Sigmoid colon (tissue), 7 donors: ENCODE results near the gene SSC5D. TPM values are rescaled to one million over a fixed set of nuclear protein-coding genes. Genes with fewer than 3 reads are reported as not detected.

ENCODE experiments used
- DNase-seq: peaks from one replicate; pipeline ENCODE4 v3.0.0-alpha.2; 2019
- H3K27ac ChIP-seq, 4 donors: fragments of 200-600 bp; sonication (generic); one replicate each; pipeline ENCODE4 v1.5.1; 2016 to 2019; ENCODE audit warnings: mild to moderate bottlenecking in 1 of 4
- H3K27me3 ChIP-seq, 3 donors: fragments of 200-600 bp; sonication (generic); one replicate each; pipeline ENCODE4 v1.5.1; 2019; ENCODE audit warnings: mild to moderate bottlenecking in 1 of 3
- H3K36me3 ChIP-seq, 4 donors: fragments of 200-600 bp; sonication (generic); one replicate each; pipeline ENCODE4 v1.5.1; 2016 to 2019
- H3K4me1 ChIP-seq, 4 donors: fragments of 200-600 bp; sonication (generic); one replicate each; pipeline ENCODE4 v1.5.1; 2017 to 2019
- H3K4me3 ChIP-seq, 4 donors: fragments of 200-600 bp; sonication (generic); one replicate each; pipeline ENCODE4 v1.5.1; 2017 to 2019; ENCODE audit warnings: mild to moderate bottlenecking in 2 of 4, moderate library complexity in 1 of 4
- H3K9me3 ChIP-seq, 4 donors: fragments of 200-600 bp in 3 of 4; sonication (generic) in 3 of 4; one replicate each; pipeline versions ENCODE4 v1.5.1 to v1.6.1; 2013 to 2019
- EP300 ChIP-seq, 4 donors: sonication (generic); formaldehyde crosslinking; IDR thresholded peaks; one replicate each; pipeline ENCODE4 v1.6.1; 2017; ENCODE audit warnings: antibody characterized with exemption in 4 of 4
- POLR2A ChIP-seq, 2 donors: fragments of 450-650 bp; IDR thresholded peaks; one replicate each; pipeline ENCODE4 v1.6.1; 2016; ENCODE audit warnings: antibody characterized with exemption in 2 of 2, mild to moderate bottlenecking in 2 of 2, moderate library complexity in 2 of 2
- POLR2AphosphoS5 ChIP-seq, 4 donors: sonication (generic); formaldehyde crosslinking; IDR thresholded peaks; one replicate each; pipeline ENCODE4 v1.6.1; 2017; ENCODE audit warnings: antibody characterized with exemption in 4 of 4
- WGBS, 2 donors: extraction: QIAGEN DNeasy Blood & Tissue Kit; methylation state at CpG; one replicate each; pipeline ENCODE4 v1.1.7; 2013; 5-methylcytosine and 5-hydroxymethylcytosine counted together
- intact Hi-C: fragments of 100-400 bp; cut with DNase I; formaldehyde crosslinking; loops from one replicate; pipeline ENCODE4 v1.15.1; 2023
- polyA plus RNA-seq, 3 donors: library from polyadenylated mRNA; stranded (reverse); fragments of 200-250 nt; gene quantifications; one replicate each; pipeline ENCODE4 v1.2.3, GENCODE V29; 2013
- total RNA-seq, 4 donors: library from RNA; depleted of rRNA; stranded (reverse); fragments of >200 nt; gene quantifications; one replicate each; pipeline ENCODE4 v1.1.0, GENCODE V29; 2016
- TF ChIP-seq, protein P1 (sequence below), 4 experiments: fragments of 450-650 bp in 3 of 4; fragments of 200-600 bp in 1 of 4; IDR thresholded peaks; one replicate each; pipeline ENCODE4 v1.5.1; 2016 to 2019; ENCODE audit warnings: antibody characterized with exemption in 4 of 4, mild to moderate bottlenecking in 3 of 4, moderate library complexity in 2 of 4
- donor health status: healthy with polysubstance abuse.
- donor health status: Bipolar disorder and iron deficiency.
- donor health status: healthy.

The SSC5D gene
- total and polyA plus RNA-seq, 7 donors: 1.2 to 66.7 (median 14.4) TPM; not detected in 1

DNA sequence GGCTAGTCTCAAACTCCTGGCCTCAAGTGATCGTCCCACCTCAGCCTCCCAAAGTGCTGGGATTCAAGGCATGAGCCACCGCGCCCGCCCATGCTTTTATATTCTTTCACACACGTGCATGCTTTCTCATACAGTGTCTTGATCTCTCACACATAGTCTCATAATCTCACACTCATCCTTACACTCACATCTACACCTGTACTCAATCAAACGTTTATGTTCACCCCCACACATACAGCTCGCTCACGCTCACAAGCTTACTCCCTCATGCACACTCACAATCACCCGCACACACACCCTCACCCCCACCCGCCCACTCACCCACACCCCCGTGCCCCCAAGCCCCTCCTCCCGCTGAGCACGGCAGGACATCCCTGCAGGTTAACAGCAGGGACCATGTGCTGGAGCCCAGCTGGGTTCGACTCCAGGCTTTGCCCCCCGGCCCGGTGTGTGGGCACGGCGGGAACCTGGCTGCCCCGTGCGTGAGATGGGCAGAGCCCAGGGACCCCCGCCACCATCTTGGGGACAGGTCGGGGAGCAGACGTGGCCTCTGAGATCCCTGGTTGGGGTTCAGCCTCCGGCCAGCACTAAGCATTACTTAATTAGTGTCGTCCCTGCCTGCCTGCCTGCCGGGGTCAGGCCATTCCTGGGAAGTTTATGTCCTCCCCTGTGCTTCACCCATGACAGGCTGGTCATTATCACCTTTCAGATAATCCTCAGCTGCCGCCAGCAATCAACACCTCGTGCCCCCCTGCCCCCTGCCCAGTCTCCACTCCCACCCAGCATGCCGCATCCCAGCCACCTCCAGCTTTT lies 37.3 kb downstream of the SSC5D start:
- no peaks in the 10 kb centered on the region for H3K9me3 ChIP-seq
- H3K36me3 ChIP-seq: no peaks in the 10 kb centered on the region
- TF ChIP-seq, protein P1, sequence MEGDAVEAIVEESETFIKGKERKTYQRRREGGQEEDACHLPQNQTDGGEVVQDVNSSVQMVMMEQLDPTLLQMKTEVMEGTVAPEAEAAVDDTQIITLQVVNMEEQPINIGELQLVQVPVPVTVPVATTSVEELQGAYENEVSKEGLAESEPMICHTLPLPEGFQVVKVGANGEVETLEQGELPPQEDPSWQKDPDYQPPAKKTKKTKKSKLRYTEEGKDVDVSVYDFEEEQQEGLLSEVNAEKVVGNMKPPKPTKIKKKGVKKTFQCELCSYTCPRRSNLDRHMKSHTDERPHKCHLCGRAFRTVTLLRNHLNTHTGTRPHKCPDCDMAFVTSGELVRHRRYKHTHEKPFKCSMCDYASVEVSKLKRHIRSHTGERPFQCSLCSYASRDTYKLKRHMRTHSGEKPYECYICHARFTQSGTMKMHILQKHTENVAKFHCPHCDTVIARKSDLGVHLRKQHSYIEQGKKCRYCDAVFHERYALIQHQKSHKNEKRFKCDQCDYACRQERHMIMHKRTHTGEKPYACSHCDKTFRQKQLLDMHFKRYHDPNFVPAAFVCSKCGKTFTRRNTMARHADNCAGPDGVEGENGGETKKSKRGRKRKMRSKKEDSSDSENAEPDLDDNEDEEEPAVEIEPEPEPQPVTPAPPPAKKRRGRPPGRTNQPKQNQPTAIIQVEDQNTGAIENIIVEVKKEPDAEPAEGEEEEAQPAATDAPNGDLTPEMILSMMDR (IDR thresholded peaks at IDR 0.05): no peak
- no peak for TF ChIP-seq EP300 (IDR thresholded peaks at IDR 0.05)
- TF ChIP-seq POLR2AphosphoS5 (IDR thresholded peaks at IDR 0.05): no peak
- TF ChIP-seq POLR2A (IDR thresholded peaks at IDR 0.05): no peak
- H3K4me1 ChIP-seq: peaks cover 0 to 18% (median 12%) of the 10 kb centered on the region in 4 donors
- intact Hi-C loops: no loop called here
- 57 to 66% methylated on average over 29 of the region's 29 CpGs for WGBS, 2 donors
- DNase-seq: no peak
- H3K27ac ChIP-seq: no peak overlapping the region
- no peak overlapping the region for H3K4me3 ChIP-seq
- peaks cover 0 to 19% (median 8%) of the 10 kb centered on the region in 3 donors for H3K27me3 ChIP-seq

DNA sequence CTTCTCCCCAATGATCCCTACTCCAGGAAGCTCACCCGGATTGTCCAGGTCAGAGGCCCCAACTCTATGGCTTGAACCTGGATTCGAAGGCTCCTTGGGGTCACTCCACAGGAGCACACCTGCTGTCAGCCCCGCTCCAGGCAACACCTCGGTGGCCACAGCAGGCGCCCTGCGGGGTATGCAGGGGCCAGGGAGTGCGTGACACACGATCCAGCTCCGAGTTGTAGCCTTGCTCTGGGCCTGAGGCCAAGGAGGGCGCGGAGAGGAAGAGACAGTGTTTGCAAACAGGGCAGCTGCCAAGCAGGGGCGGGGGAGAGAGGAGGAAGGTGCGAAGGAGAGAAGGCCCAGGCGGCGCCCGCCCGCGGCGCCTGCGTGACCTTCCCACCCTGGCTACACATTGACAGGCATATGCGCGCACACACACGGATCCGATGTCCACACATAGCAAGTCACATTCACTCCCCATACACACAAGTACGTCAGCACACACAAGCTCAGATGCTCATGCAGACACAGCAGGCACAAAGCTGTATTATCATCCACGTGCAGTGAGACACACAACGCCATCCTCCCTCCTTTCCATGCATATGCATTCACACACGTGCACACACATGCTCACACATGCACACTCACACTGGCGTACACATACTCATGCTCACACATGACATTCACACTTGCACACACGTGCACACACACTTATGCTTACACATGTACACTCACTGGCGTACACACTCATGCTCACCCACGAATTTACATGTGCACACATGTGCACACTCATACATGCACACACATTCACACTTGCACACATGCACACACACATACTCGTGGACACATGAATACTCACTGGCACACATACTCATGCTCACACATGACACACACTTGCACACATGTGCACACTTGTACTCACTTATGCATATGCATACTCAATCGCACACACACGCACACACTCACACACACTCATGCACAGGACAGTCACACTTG lies 38.3 kb downstream of the SSC5D start:
- H3K27ac ChIP-seq: no peak overlapping the region
- intact Hi-C loops: no loop called here
- no peak for DNase-seq
- TF ChIP-seq POLR2AphosphoS5 (IDR thresholded peaks at IDR 0.05): no peak
- TF ChIP-seq POLR2A (IDR thresholded peaks at IDR 0.05): no peak
- no peak for TF ChIP-seq EP300 (IDR thresholded peaks at IDR 0.05)
- TF ChIP-seq, protein P1 (IDR thresholded peaks at IDR 0.05): no peak
- H3K4me1 ChIP-seq: peaks cover 0 to 15% (median 12%) of the 10 kb centered on the region in 4 donors
- no peaks in the 10 kb centered on the region for H3K36me3 ChIP-seq
- WGBS, 2 donors: 19 to 35% methylated on average over 35 of the region's 35 CpGs
- H3K4me3 ChIP-seq: no peak overlapping the region
- peaks cover 0 to 28% (median 8%) of the 10 kb centered on the region in 3 donors for H3K27me3 ChIP-seq
- H3K9me3 ChIP-seq: no peaks in the 10 kb centered on the region

DNA sequence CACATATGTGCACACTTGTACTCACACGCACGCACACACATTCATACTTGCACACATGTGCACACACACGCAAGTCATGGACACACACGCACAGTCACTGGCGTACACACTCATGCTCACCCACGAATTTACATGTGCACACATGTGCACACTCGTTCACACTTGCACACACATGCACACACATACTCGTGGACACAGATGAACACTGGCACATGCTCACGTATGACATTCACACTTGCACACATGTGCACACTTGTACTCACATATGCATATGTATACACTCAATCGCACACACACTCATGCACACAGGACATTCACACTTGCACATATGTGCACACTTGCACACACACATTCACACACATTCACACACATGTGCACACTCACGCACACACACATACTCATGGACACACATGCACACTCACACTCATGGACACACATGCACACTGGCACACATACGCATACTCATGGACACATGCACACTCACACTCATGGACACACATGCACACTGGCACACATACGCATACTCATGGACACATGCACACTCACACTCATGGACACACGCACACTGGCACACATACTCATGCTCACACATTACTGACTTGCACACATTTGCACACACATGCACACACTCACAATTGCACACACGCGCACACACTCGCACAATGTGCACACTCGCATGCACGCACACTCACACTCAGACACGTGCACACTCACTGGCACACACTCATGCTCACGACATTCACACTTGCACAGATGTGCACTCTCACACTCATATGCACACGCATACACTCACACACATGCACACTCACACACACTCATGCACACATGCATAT lies 39.2 kb downstream of the SSC5D start:
- H3K9me3 ChIP-seq: no peaks in the 10 kb centered on the region
- TF ChIP-seq POLR2AphosphoS5 (IDR thresholded peaks at IDR 0.05) (no peak), EP300 (IDR thresholded peaks at IDR 0.05) (no peak), POLR2A (IDR thresholded peaks at IDR 0.05) (no peak)
- TF ChIP-seq, protein P1 (IDR thresholded peaks at IDR 0.05): no peak
- intact Hi-C loops: no loop called here
- H3K4me1 ChIP-seq: peaks cover 0 to 15% (median 10%) of the 10 kb centered on the region in 4 donors
- H3K4me3 ChIP-seq: no peak overlapping the region
- no peaks in the 10 kb centered on the region for H3K36me3 ChIP-seq
- H3K27ac ChIP-seq: no peak overlapping the region
- peaks cover 0 to 30% (median 8%) of the 10 kb centered on the region in 3 donors for H3K27me3 ChIP-seq
- 77 to 88% methylated on average over 22 of the region's 22 CpGs for WGBS, 2 donors
- DNase-seq: no peak
